T47D (cell line): ENCODE data around the gene SH3PXD2A.
A peak's percentile ranks its signal among the peaks of the same experiment; 100 is the strongest.

ENCODE experiments used
- DNase-seq, 2 experiments: peaks; one replicate each; pipeline versions ENCODE4 v3.0.0 to v3.0.0-alpha.2; 2011 to 2012; ENCODE audit warnings: low read depth in 1 of 2, low spot score in 1 of 2
- JUND ChIP-seq: IDR thresholded peaks from 2 replicates; pipeline ENCODE4 v1.6.1; 2012; ENCODE audit warnings: low read depth
- in situ Hi-C: cut with HindIII; loops from 2 replicates; pipeline ENCODE4 v1.10.0; 2016; ENCODE audit warnings: low sequenced_read_pairs, low pct_unique_long_range_greater_than_20kb

The SH3PXD2A gene

GRCh38 chr10:103703941-103704919 lies 151.1 kb downstream of the SH3PXD2A start:
- TF ChIP-seq JUND: no peak
- in situ Hi-C loops: no loop called here
- DNase-seq: no peak

DNA sequence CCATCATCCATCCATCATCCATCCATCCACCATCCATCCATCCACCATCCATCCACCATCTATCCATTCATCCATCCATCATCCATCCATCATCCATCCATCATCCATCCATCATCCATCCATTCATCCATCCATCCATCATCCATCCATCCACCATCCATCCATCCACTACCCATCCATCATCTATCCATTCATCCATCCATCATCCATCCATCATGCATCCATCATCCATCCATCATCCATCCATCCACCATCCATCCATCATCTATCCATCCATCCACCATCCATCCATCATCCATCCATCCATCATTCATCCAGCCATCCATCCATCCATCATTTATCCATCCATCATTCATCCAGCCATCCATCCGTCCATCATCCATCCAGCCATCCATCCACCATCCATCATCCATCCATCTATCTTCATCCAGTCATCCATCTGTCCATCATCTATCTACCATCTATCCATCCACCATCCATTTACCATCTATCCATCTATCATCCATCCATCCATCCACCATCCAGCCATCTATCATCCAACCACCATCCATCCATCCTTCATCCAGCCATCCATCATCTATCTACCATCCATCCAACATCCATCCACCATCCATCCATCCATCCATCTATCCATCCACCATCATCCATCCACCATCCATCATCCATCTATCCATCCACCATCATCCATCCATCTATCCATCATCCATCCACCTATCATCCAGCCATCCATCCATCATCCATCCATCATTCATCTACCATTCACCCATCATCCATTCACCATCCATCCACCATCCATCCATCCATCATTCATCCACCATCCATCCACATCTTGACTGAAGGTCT lies 153.8 kb downstream of the SH3PXD2A start:
- no peak for TF ChIP-seq JUND
- in situ Hi-C loops: no loop called here
- DNase-seq: no peak

GRCh38 chr10:103700436-103700715 lies 155.0 kb downstream of the SH3PXD2A start:
- in situ Hi-C loops: no loop called here
- TF ChIP-seq JUND: no peak
- DNase-seq: no peak

DNA sequence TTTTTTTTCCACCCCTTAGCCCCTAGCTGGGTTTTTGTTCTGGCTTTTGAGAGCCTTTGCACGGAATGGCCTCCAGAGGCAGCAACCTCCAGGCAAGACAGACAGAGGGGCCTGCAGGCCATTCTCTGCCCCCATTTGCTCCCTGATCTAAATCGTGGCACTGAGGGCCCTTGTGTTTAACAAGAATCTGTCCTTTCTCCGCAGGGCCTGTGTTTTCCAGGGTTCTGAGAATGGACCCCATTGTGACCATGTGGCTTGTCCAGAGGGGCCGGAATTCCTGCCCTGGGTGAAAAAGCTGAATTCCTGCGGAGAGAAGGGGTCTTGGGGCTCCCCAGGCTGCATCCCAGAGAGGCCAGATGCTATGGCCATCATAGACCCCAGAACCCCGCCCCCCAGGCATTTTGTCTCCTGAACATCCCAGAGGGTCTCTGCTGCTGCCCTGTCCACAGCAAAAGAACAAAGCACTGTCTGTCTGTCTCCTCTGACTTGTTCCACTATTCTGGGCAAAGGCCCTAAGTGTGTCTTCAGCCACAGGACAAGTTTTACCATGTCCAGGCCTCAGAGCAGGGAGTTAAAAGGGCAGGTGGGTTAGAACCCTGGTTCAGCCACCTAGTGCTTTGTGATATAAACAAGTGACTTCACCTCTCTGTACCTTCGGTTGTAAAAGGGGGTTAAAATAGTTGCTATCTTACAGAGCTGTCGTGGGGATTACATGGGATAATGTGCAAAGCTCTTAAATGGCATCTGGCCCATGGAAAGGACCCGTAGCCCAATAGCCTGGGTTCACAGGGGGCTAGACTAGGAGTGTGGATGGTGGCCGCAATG lies 155.6 kb downstream of the SH3PXD2A start:
- no peak for DNase-seq
- no peak for TF ChIP-seq JUND
- in situ Hi-C loops: no loop called here

DNA sequence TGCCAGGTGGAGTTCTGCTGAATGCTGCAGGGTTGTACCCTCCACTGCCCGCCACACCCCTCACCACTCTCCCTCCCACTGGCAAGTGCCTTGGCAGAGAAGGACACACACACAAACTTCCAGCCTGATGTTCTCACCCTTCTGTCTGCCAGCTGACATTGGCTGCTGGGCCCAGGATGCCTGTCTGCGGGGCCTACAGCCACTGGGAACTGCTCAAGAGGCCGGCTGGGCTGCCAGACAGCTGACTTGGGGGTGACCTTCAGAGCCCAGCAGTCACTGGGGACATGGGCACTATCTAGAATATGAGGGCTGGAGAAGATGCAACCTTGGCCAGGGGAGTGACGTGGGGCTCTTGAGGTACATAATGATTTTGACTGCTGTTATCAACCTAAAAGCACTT lies 157.1 kb downstream of the SH3PXD2A start:
- no peak for DNase-seq
- no peak for TF ChIP-seq JUND
- in situ Hi-C loops: no loop called here

- in situ Hi-C loops: no loop called here
- TF ChIP-seq JUND: no peak
- DNase-seq: no peak
Measured at GRCh38 chr10:103697787-103698186, 157.6 kb downstream of the SH3PXD2A start.

DNA sequence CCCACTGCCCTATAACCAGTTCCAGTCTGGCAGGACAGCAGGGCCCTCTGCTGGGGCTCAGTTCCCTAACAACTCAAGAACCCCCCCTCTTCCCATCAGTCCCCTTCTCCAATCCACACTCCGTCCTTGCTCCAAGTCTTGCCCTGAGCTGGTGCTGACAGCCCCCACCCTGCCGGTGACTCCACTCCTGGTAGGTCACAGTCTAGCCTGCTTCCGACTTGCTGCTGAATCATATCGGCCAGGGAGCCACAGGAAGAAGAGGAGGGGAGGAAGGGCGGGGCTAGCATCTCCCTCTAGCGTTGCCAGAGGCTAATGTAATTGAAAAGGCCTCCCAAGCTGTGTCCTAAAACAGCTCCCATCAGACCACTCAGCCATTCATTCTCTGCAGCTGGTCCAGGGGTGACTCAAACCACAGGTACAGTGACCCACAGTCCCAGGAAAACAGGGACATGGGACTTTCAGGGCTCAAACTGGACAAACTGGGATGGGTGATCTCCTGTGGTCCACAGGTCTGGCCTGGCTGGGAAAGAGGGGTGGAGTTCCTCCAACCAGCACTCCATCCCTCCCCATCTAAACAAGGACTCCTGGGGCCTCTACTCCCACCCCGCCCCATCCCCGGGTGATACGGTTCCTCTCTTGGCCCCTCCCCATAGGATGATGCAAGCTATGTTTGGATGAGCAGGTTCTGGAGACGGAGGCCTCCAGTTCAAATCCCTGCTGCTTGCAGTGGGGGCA lies 158.8 kb downstream of the SH3PXD2A start:
- in situ Hi-C loops: no loop called here
- no peak for DNase-seq
- no peak for TF ChIP-seq JUND

DNA sequence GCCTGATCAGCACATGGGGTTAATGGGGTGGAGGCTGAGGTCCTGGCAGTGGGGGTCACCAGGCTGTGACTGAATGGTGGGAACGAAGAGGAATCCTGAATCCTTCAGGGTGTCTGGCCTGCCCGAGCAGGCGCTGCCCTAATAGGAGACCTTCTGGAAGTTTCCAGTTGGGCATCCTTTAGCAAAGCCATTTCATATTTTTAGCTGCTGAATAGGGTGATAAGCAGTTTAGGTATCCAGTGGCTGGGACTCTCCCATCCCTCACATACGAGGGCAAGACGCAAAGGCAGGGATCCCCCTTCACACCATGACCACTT lies 159.3 kb downstream of the SH3PXD2A start:
- TF ChIP-seq JUND: no peak
- in situ Hi-C loops: no loop called here
- no peak for DNase-seq

DNA sequence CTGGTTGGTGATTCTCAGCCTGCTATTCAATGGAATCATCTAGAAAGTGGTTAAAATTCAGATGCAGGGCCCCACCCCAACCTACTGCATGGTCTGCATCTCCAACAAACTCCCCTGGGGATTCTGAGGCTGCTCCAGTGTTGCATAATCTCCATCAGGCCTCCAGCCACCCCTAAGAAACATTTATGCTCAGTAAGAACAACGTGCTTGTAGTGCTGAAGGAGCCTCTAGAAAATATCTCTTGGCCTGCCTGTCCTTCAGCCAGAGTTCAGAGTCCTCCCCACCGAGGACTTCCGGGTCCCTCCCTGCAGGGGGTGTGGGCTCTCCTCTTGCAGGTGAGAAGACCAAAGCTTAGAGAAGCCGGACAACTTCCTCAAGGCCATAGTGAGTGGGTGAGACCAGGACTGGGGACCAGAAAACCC lies 159.8 kb downstream of the SH3PXD2A start:
- no peak for DNase-seq
- no peak for TF ChIP-seq JUND
- in situ Hi-C loops: no loop called here

DNA sequence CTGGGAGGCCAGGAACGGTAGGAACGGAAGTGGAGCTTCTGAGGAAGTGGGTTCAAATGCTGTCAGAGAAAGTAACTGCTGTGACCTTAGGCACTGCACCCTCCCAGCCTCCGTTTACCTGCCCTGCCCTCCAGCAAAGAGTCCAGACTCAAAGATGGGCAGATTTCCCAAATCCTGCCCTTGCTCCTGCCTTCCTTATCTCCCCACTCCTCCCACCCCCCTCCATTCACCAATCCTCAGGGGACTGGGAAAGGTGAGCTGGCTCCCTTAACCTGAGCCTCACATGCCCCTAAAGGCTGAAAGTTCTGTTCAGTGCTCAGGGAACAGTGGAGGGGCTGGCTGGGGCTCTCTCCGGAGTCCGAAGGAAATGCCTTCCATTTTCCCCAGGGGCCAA lies 161.6 kb downstream of the SH3PXD2A start:
- DNase-seq: no peak
- TF ChIP-seq JUND: no peak
- in situ Hi-C loops: no loop called here

GRCh38 chr10:103692952-103693811 lies 162.2 kb downstream of the SH3PXD2A start:
- in situ Hi-C loops: no loop called here
- DNase-seq: peak in 1 of 2 experiments; percentile 28
- TF ChIP-seq JUND: no peak

DNA sequence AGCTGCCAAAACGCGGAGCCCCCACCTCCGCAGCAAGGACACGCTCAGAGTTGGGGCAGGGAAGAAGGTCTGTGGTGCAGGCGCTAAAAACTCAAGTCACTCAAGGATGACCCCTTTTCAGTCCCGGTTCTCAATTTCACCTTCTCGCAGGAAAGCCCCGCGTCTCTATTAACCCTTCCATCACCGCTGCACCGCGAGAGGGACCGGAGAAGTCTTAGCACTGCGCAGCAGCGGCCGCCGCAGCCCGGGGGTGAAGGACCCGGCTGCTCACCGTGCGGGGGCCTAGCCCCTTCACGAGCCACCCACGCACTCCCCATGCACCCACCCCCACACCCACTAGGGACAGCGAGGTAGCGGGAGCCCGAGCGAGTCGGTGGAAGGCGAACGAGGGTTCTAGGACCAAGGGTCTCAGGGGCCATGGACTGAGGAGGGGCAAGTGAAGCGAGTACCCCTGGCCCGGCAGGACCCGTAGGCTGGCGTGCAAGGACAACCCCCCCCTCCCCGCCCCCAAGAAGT lies 162.9 kb downstream of the SH3PXD2A start:
- no peak for DNase-seq
- no peak for TF ChIP-seq JUND
- in situ Hi-C loops: no loop called here
